Measurements from ENCODE around the gene OR51T1. TPM values are rescaled to one million over a fixed set of nuclear protein-coding genes. Genes with fewer than 3 reads are reported as not detected.

Gene OR51T1
- total and polyA plus RNA-seq, 12 donors = not detected

DNA sequence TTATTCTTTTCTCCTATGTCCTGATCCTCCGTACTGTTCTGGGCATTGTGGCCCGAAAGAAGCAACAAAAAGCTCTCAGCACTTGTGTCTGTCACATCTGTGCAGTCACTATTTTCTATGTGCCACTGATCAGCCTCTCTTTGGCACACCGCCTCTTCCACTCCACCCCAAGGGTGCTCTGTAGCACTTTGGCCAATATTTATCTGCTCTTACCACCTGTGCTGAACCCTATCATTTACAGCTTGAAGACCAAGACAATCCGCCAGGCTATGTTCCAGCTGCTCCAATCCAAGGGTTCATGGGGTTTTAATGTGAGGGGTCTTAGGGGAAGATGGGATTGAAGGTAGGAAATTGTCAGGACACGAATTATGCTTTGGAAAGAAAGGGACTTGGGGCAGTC, 843 bp downstream of the OR51T1 start:
- no peaks in the 10 kb centered on the region for H3K4me1 ChIP-seq
- H3K36me3 ChIP-seq = no peaks in the 10 kb centered on the region
- no peak overlapping the region for H3K27ac ChIP-seq
- intact Hi-C loops (cut with DNase I) = no loop called here
- no peaks in the 10 kb centered on the region for H3K9me3 ChIP-seq
- no peak for DNase-seq
- no peaks in the 10 kb centered on the region for H3K27me3 ChIP-seq
- ATAC-seq = no peak
- no peak overlapping the region for H3K4me3 ChIP-seq
- WGBS, 2 donors = 83 to 87% methylated on average over 5 of the region's 5 CpGs
- TF ChIP-seq, protein P1, sequence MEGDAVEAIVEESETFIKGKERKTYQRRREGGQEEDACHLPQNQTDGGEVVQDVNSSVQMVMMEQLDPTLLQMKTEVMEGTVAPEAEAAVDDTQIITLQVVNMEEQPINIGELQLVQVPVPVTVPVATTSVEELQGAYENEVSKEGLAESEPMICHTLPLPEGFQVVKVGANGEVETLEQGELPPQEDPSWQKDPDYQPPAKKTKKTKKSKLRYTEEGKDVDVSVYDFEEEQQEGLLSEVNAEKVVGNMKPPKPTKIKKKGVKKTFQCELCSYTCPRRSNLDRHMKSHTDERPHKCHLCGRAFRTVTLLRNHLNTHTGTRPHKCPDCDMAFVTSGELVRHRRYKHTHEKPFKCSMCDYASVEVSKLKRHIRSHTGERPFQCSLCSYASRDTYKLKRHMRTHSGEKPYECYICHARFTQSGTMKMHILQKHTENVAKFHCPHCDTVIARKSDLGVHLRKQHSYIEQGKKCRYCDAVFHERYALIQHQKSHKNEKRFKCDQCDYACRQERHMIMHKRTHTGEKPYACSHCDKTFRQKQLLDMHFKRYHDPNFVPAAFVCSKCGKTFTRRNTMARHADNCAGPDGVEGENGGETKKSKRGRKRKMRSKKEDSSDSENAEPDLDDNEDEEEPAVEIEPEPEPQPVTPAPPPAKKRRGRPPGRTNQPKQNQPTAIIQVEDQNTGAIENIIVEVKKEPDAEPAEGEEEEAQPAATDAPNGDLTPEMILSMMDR (IDR thresholded peaks at IDR 0.05) = no peak

DNA sequence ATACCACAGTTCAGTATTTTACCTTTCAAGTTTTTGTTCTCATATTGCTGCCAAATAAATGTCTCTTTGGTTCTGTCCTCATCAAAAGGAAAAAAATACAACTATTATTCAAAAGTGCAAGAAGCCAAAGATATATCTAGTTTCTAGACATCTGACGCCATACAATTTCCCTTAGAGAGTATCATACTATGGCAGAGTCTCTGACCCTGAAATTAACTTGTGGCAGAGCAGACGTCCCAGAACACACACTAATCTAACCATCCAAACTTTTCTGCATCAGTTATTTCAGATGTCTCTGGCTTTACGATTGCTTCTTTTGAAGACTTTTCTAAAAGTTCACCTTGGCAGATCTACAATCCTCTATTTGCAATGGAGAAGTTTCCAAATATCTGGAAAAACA, 2.7 kb downstream of the OR51T1 start:
- 65 to 77% methylated on average over 3 of the region's 3 CpGs for WGBS, 2 donors
- no peaks in the 10 kb centered on the region for H3K27me3 ChIP-seq
- H3K27ac ChIP-seq = no peak overlapping the region
- DNase-seq (no peak), ATAC-seq (no peak)
- H3K36me3 ChIP-seq = no peaks in the 10 kb centered on the region
- no peaks in the 10 kb centered on the region for H3K4me1 ChIP-seq
- intact Hi-C loops (cut with DNase I) = no loop called here
- H3K4me3 ChIP-seq = no peak overlapping the region
- TF ChIP-seq, protein P1 (IDR thresholded peaks at IDR 0.05) = no peak
- H3K9me3 ChIP-seq = no peaks in the 10 kb centered on the region

DNA sequence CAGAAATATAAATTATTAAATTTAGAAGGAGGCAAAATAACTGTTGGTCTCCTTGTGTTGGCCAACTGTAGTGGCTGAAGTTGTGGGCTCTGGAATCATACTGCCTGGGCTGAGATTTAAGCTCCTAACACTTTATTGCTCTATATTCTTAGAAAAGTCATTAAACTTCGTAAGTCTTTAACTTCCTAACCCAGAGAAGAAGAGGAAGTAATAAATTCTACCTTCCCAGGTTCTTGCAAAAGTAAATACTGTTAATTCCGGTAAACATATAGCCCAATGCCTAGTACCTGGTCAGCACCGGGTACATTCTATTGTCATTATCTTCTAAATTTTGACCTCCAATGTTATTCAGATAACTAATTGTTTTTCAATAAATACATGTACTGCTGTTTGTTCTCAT, 4.5 kb downstream of the OR51T1 start:
- no peaks in the 10 kb centered on the region for H3K36me3 ChIP-seq
- H3K4me3 ChIP-seq = no peak overlapping the region
- intact Hi-C loops (cut with DNase I) = no loop called here
- H3K27me3 ChIP-seq = no peaks in the 10 kb centered on the region
- H3K9me3 ChIP-seq = no peaks in the 10 kb centered on the region
- ATAC-seq (no peak), DNase-seq (no peak)
- 78 to 87% methylated on average over 3 of the region's 3 CpGs for WGBS, 2 donors
- H3K4me1 ChIP-seq = no peaks in the 10 kb centered on the region
- H3K27ac ChIP-seq = no peak overlapping the region
- TF ChIP-seq, protein P1 (IDR thresholded peaks at IDR 0.05) = no peak

DNA sequence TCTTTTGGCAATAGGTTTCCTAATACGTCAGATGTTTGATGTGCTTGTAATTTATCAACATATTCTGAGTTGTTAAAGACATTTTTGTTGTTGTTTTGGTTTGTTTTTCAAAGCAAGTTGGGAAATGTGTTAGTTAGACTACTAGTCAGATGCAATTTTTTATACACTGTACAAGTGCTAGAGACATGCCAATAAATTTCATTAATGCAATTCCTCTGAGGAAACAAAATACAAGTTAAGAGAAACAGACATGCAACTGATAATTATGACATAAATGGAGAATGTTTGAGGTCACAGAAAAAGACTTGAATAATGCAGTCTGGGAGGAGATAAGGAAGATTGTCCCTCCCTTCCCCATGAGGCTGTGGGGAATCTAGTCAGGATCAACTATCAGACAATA, 5.9 kb downstream of the OR51T1 start:
- intact Hi-C loops (cut with DNase I) = no loop called here
- no peak overlapping the region for H3K27ac ChIP-seq
- no peaks in the 10 kb centered on the region for H3K4me1 ChIP-seq
- no peak overlapping the region for H3K4me3 ChIP-seq
- ATAC-seq (no peak), DNase-seq (no peak)
- H3K27me3 ChIP-seq = no peaks in the 10 kb centered on the region
- no peaks in the 10 kb centered on the region for H3K9me3 ChIP-seq
- H3K36me3 ChIP-seq = no peaks in the 10 kb centered on the region
- WGBS, 2 donors = 0% methylated on average over 1 of the region's 1 CpG
- TF ChIP-seq, protein P1 (IDR thresholded peaks at IDR 0.05) = no peak

DNA sequence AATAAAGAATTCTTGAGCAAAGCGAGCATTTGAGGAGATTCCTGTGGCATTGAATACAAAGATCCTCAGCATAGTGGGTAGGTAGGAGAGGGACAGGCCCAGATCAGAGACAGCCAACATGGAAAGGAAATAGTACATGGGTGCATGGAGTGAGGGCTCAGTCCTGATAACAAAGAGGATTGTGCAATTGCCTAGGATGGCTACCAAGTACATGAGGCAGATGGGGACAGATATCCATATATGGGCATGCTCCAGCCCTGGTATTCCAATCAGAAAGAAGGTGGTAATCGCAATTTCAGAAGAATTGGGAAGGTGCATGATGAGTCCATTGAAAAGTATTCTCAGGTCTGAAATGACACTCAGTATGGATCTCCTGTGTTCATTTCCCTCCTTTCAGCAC, 8.6 kb downstream of the OR51T1 start:
- intact Hi-C loops (cut with DNase I) = no loop called here
- WGBS, 2 donors = 86 to 89% methylated on average over 2 of the region's 2 CpGs

More for the DNA sequence above, 8.6 kb downstream of the OR51T1 start:
- TF ChIP-seq, protein P1 (IDR thresholded peaks at IDR 0.05) = no peak
- ATAC-seq (no peak), DNase-seq (no peak)
- Histone ChIP-seq H3K27me3 (no peaks in the 10 kb centered on the region), H3K4me3 (no peak overlapping the region), H3K36me3 (no peaks in the 10 kb centered on the region), H3K9me3 (no peaks in the 10 kb centered on the region), H3K4me1 (no peaks in the 10 kb centered on the region), H3K27ac (no peak overlapping the region)
